Urinary bladder (tissue), 4 donors: ENCODE measurements around the gene RPS6KA3. TPM values are rescaled to one million over a fixed set of nuclear protein-coding genes. Genes with fewer than 3 reads are reported as not detected.

Experiments
- DNase-seq: peaks from one replicate; pipeline ENCODE4 v3.0.0-alpha.2; 2015; ENCODE audit errors: extremely low spot score
- H3K27ac ChIP-seq: one replicate; pipeline ENCODE4 v1.5.1; 2013; ENCODE audit warnings: low read depth, mild to moderate bottlenecking, moderate library complexity
- H3K36me3 ChIP-seq: one replicate; pipeline ENCODE4 v1.6.1; 2013; ENCODE audit warnings: mild to moderate bottlenecking, moderate library complexity; ENCODE audit not compliant: insufficient read depth
- H3K4me1 ChIP-seq: one replicate; pipeline ENCODE4 v1.6.1; 2013; ENCODE audit warnings: mild to moderate bottlenecking, moderate library complexity; ENCODE audit not compliant: insufficient read depth
- H3K4me3 ChIP-seq: one replicate; pipeline ENCODE4 v1.5.1; 2013; ENCODE audit warnings: low read depth, low read length
- WGBS: extraction: QIAGEN DNeasy Blood & Tissue Kit; methylation state at CpG from one replicate; pipeline ENCODE4 v1.1.7; 2013; 5-methylcytosine and 5-hydroxymethylcytosine counted together
- polyA plus RNA-seq: library from polyadenylated mRNA; stranded (reverse); fragments of 200-250 nt; gene quantifications from one replicate; pipeline ENCODE4 v1.2.3, GENCODE V29; 2013
- total RNA-seq: library from RNA; depleted of rRNA; stranded (reverse); fragments of >200 nt; gene quantifications from one replicate; pipeline ENCODE4 v1.2.3, GENCODE V29; 2014
- donor health status: healthy with polysubstance abuse.
- donor health status: healthy.

The RPS6KA3 gene
- total RNA-seq = 65.8 TPM
- polyA plus RNA-seq = 20.2 TPM

DNA sequence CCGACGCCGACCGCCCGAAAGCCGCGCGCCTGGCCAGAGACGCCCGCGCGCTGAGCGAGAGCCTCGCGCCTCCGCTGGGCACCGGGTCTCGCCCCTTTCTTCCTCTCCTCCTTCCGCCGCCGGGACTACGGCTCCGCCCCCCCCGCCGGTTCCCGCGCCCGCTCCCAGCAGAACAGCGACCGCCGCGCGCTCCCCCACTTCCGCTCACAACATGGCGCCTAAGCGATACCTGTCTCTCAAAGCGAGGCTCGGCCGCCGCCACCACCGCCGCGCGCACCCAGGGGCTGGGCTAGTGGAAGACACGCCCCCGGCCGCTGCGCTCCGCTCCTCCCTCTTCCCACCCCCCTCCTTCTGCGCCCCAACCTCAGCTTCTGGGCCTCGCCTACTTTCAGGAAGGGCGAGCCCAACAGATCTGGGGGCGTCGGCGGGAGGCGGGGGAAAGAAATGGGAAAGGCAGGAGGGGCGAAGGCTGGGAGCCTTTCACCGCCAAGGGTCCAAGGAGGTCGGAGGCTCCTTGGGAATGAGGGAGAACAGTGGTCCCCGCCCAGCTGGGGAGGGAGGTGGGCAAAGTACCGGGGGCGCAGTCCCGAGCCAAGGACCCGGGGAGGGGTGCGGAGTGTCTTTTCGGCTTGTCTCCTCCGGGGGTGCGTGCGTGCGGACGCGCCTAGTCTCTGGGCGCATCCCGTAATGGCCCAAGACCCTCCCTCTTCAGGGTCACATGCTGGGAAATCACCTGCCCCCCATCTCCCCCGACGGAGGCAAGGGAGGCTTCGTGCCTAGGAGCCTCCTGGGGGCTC lies at the start of gene RPS6KA3:
Gene RPS6KA3, minus strand, starts transcription at position 100 of the 797 bp plus-strand sequence. CDS start 277 bp downstream, outside the sequence.
- under 1% methylated on average over 56 of the region's 77 CpGs for WGBS
- H3K4me1 ChIP-seq = no peaks in the 10 kb centered on the region

DNA sequence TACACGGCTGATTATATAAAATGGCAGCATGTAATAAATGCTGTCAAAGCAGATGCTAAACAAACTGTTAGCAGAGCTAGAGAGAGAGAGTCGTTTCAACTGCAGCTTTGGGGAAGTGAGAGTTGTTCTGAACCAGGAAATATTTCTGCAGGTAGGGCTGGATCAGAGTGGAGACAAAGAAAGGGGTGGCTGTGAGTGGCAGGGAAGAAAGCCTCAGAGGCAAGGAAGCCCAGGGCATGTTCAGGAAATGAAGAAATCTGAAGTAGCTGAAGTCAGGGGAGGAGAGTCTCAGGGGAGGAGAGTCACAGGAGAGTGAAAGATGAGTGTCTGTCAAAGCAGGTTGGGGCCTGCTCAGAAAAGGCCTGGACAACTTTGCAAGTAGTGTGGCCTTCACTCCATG lies 48.4 kb upstream of the RPS6KA3 start:
- WGBS = 48% methylated on average over 2 of the region's 2 CpGs
- DNase-seq = no peak
- no peak overlapping the region for H3K4me3 ChIP-seq

More for the DNA sequence above, at the start of gene RPS6KA3:
- Histone ChIP-seq H3K27ac (peak within 1 kb of the TSS; percentile 84), H3K36me3 (no peaks in the 10 kb centered on the region), H3K4me3 (peak within 1 kb of the TSS; percentile 78)
- no peak for DNase-seq

DNA sequence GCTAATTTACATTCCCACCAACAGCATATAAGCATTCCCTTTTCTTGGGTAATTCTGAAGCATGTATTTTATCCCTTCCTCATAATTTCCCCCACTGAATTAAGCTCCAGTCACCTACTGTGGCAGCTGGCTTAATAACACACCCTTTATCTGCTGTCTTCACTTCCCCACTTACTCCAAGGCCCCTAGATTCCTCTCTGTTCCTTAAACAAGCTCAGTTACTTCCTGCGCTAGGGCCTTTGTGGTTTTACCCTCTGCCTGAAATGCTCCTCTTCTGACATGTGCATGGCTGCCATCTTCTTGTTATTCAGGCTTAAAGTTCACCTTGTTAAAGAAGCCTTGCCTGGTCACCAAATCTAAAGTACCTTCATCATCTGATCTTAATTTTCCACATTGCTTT lies 47.2 kb upstream of the RPS6KA3 start:
- Histone ChIP-seq H3K27ac (no peak overlapping the region), H3K36me3 (no peaks in the 10 kb centered on the region), H3K4me1 (no peaks in the 10 kb centered on the region), H3K4me3 (no peak overlapping the region)
- no peak for DNase-seq
- WGBS = 92% methylated on average over 1 of the region's 1 CpG

More for the DNA sequence above, 48.4 kb upstream of the RPS6KA3 start:
- no peaks in the 10 kb centered on the region for H3K4me1 ChIP-seq
- H3K36me3 ChIP-seq = no peaks in the 10 kb centered on the region
- H3K27ac ChIP-seq = no peak overlapping the region

DNA sequence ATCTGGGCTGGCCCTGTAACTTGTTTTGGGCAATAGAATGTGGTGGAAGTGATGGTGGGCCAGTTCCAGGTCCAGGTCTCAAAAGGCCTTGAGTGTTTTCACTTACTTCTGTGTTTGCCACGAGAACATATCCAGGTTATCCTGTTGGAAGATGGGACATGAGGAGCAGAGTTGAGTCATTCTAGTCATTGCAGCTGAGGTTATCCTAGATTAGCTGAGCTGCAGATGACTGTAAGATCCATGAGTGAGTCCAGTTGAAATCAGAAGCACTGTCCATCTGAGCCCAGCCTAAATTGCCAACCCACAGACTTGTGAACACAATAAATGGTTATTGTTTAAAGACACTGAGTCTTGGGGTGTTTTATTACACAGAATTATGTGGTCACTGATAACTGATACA lies 45.3 kb upstream of the RPS6KA3 start:
- H3K4me3 ChIP-seq = no peak overlapping the region
- H3K36me3 ChIP-seq = no peaks in the 10 kb centered on the region
- 97% methylated on average over 1 of the region's 1 CpG for whole genome bisulfite sequencing
- no peak overlapping the region for H3K27ac ChIP-seq
- no peaks in the 10 kb centered on the region for H3K4me1 ChIP-seq
- no peak for DNase-seq

DNA sequence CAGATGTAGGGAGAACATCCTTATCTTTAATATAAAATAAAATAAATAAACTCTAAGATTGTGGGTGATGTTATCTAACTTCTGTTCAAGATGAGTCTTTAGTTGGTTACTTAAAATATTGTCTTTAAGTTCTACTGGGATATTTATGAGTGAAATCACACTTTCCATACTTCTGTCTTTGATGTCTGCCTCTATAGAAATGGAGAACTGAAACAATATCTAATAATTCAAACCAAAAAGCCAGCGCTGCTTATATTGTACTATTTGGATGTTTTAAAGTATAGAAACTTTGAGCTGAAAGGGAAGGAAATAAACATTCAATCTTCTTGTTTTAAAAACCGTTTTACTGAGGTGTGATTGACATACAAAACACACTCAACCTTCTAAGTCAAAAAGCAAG lies 44.8 kb upstream of the RPS6KA3 start:
- Histone ChIP-seq H3K36me3 (no peaks in the 10 kb centered on the region), H3K27ac (no peak overlapping the region), H3K4me3 (no peak overlapping the region), H3K4me1 (no peaks in the 10 kb centered on the region)
- DNase-seq = no peak
- 71% methylated on average over 2 of the region's 2 CpGs for WGBS

DNA sequence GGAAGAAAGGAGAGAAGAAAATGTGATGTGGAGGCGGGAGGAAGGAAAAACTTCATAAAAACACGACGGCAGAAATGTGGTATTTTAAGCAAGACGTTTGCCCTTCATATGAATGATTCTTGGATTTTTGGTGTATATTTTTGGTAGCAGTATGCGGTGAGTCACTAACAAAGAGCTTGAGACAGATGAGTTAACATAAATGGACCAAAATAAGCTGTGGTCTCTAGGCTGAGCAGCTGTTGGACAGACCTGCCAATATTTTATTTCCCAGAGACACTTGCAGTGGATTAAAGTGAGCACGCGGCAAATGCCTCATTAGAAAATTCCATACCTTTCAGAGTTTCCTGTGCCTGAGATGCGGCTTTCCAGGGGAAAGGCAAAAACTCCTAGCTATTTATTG lies 43.1 kb upstream of the RPS6KA3 start:
- Histone ChIP-seq H3K27ac (no peak overlapping the region), H3K4me1 (no peaks in the 10 kb centered on the region), H3K4me3 (no peak overlapping the region), H3K36me3 (no peaks in the 10 kb centered on the region)
- no peak for DNase-seq
- 56% methylated on average over 8 of the region's 8 CpGs for WGBS

DNA sequence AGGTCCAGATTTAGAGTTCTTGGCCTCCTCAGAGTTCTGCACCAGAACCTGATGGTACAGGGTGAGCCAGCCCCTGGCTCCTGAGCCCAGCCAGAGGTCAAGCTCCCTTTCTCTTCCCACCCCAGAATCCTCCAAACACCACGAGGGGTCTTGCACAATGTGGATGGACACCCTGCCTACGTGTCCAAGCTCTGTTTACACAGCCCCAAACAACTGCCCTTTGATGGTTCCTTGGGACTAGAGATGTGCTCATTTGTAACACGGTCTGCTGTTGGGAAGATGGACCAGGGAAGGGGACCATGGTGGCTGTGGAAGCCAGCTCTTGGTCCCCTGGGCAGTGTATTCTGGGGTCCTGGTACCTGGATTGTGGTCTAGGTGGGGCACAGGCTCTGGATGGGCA lies 40.0 kb upstream of the RPS6KA3 start:
- no peak overlapping the region for H3K27ac ChIP-seq
- WGBS = 87% methylated on average over 3 of the region's 3 CpGs
- no peak for DNase-seq

DNA sequence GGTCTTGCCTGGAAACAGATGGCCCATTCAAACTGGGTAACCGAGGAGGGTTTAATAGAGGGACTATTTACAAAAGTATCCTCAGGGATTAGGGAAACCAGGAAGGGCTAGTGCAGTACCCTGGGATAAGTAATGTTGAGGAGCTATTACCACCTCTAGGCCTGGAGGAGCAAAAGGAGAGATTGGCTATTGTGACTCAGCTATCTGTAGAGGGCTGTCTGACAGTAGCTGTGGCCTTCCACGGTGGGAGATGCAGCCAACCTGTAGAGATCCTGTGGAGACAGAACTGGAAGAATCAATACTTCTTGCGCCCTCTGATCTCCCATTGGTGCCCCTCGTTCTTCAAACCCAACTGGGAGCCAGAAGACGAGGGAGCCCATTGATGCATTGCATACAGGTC lies 34.1 kb upstream of the RPS6KA3 start:
- Histone ChIP-seq H3K36me3 (no peaks in the 10 kb centered on the region), H3K4me1 (no peaks in the 10 kb centered on the region), H3K27ac (no peak overlapping the region), H3K4me3 (no peak overlapping the region)
- DNase-seq = no peak
- 95% methylated on average over 5 of the region's 5 CpGs for WGBS

More for the DNA sequence above, 40.0 kb upstream of the RPS6KA3 start:
- H3K4me3 ChIP-seq = no peak overlapping the region
- no peaks in the 10 kb centered on the region for H3K36me3 ChIP-seq
- H3K4me1 ChIP-seq = no peaks in the 10 kb centered on the region

DNA sequence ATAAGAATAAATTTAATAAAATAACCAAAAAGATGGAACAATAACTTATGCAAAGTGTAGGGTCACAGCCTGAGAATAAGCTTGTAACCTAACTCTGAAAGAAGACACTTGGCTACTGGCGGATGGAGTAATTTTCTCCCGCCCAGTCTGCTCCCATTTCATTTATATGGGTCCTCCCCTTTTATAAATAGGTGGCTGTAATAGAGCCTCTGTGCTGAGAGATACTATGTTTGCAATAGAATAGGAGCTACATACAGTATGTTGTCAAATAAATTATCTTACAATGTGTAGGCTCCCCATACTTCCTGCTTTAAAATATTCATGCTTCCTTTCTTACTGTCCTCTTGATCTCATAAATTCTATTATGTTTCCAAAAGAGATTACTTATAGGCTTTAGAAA lies 28.2 kb upstream of the RPS6KA3 start:
- no peak for DNase-seq
- Histone ChIP-seq H3K36me3 (no peaks in the 10 kb centered on the region), H3K4me1 (no peaks in the 10 kb centered on the region), H3K4me3 (no peak overlapping the region), H3K27ac (no peak overlapping the region)
- 86% methylated on average over 2 of the region's 2 CpGs for WGBS

DNA sequence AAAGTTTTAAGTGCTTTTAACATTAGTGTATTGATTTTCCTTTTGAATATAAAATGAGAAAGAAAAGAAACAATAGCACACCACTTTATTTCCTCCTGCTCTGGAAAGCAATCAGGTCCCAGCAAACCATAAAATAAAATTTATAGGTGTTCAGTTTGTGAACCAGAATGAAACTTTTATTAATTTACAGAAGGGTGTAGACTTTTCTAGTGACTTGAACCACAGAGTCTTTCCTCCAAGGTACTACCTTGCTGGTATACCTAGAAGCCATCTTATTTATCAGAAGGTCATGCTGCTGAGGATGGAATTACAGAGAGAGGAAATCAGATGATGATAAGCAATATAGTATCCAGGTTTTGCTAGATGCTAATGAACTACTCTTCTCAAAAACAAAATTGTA lies 27.6 kb upstream of the RPS6KA3 start:
- Histone ChIP-seq H3K27ac (no peak overlapping the region), H3K4me1 (no peaks in the 10 kb centered on the region), H3K36me3 (no peaks in the 10 kb centered on the region), H3K4me3 (no peak overlapping the region)
- no peak for DNase-seq

DNA sequence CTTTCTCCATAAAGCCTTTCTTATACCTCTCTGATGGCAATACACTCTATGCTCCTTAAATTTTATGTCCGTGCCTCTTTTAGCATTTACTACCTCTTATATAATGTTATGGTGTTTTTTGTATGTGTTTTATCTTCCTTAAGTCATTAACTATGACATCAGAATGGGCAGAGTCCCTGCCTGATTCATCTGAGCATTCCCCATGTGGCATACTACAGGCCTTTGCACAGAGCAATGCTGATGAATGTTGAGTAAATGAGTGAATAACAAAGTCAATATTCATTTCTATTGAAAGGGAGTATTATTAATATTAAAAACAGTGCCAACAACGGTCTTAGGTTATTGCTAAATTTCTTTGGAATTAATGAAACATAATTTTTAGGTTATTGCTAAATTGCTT lies 18.8 kb upstream of the RPS6KA3 start:
- H3K36me3 ChIP-seq = no peaks in the 10 kb centered on the region
- H3K4me3 ChIP-seq = no peak overlapping the region
- H3K4me1 ChIP-seq = no peaks in the 10 kb centered on the region
- no peak overlapping the region for H3K27ac ChIP-seq
- 54% methylated on average over 2 of the region's 2 CpGs for WGBS
- no peak for DNase-seq

DNA sequence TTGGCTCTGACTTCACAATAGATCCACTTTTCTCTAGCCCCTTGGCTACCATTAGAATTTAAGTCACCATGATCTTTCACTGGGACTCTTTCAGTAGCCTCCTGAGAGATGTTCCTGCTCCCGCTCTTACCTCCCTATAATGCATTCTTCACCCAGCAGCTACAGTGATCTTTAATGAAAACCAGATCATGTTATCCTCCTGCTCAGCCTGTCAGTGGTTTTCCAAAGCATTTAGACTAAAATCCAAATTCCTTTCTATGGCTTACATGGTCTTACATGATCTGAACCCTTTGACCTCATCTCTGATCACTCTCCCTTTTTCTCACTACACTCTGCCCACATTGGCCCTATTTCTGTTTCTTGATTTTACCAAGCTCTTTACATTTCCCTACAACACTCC lies 18.3 kb upstream of the RPS6KA3 start:
- WGBS = 89% methylated on average over 1 of the region's 1 CpG
- H3K27ac ChIP-seq = no peak overlapping the region
- H3K4me3 ChIP-seq = no peak overlapping the region
- no peaks in the 10 kb centered on the region for H3K4me1 ChIP-seq
- no peak for DNase-seq
- no peaks in the 10 kb centered on the region for H3K36me3 ChIP-seq

DNA sequence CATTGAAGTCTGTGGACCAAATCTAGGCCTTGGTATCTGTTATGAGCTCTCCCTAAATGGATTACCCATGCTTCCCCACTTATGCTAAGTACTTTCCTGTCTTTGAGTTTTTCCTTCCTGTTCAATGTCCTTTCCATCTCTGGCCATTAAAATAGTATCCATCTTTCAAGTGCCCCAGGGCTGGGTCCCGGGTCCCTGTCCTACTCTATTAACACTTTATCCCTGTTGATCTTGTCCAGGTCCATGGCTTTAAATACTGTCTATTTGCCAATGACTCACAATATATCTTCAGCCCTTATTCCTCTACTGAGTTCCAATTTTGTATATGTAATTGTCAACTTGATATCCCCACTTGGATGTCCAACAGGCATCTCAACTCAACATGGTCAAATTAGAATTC lies 17.7 kb upstream of the RPS6KA3 start:
- WGBS = 41% methylated on average over 1 of the region's 1 CpG
- no peak overlapping the region for H3K27ac ChIP-seq

DNA sequence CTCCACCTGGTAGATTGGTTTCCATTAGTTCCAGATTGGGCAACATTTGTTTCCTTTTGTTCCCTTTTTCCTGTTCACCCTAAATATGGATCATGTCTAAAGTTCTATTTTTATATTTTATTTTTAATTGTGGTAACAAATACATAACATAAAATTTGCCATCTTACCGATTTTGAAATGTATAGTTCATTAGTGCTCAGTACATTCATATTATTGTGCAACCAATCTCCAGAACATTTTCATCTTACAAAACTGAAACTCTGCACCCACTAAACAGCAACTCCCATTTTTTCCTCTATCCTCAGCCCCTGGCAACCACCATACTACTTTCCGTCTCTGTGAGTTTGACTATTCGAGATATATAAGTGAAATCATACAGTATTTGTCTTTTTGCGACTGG lies 14.2 kb upstream of the RPS6KA3 start:
- no peak overlapping the region for H3K4me3 ChIP-seq
- no peaks in the 10 kb centered on the region for H3K4me1 ChIP-seq
- WGBS = 85% methylated on average over 4 of the region's 4 CpGs
- H3K36me3 ChIP-seq = no peaks in the 10 kb centered on the region
- no peak for DNase-seq
- no peak overlapping the region for H3K27ac ChIP-seq

More for the DNA sequence above, 17.7 kb upstream of the RPS6KA3 start:
- no peak overlapping the region for H3K4me3 ChIP-seq
- no peaks in the 10 kb centered on the region for H3K36me3 ChIP-seq
- DNase-seq = no peak
- no peaks in the 10 kb centered on the region for H3K4me1 ChIP-seq
